Measurements from ENCODE around the gene CTAGE9. TPM values are rescaled to one million over a fixed set of nuclear protein-coding genes. Genes with fewer than 3 reads are reported as not detected.

CTAGE9 gene
- total RNA-seq, 4 donors from 2014 or later = not detected

DNA sequence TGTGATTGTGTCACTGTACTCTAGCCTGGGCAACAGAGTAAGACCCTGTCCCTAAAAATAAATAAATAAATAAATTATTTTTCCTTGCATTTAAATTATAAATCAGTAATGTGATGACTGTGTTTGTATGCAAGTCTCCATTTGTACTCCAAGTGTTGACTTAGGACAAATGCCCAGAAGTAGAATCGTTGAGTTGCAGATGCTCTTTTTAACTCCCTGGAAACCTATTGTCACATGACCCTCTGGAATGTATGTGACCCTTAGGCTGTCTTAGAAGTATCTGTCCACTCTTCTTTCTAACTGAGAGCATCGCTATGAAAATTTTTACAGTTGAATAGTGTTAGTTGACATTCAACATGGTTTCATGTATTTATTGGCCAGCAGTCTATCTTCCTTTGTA, 28.4 kb downstream of the CTAGE9 start:
- TF ChIP-seq, protein P1, sequence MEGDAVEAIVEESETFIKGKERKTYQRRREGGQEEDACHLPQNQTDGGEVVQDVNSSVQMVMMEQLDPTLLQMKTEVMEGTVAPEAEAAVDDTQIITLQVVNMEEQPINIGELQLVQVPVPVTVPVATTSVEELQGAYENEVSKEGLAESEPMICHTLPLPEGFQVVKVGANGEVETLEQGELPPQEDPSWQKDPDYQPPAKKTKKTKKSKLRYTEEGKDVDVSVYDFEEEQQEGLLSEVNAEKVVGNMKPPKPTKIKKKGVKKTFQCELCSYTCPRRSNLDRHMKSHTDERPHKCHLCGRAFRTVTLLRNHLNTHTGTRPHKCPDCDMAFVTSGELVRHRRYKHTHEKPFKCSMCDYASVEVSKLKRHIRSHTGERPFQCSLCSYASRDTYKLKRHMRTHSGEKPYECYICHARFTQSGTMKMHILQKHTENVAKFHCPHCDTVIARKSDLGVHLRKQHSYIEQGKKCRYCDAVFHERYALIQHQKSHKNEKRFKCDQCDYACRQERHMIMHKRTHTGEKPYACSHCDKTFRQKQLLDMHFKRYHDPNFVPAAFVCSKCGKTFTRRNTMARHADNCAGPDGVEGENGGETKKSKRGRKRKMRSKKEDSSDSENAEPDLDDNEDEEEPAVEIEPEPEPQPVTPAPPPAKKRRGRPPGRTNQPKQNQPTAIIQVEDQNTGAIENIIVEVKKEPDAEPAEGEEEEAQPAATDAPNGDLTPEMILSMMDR (IDR thresholded peaks at IDR 0.05; ENCODE audit: low read depth) = no peak

DNA sequence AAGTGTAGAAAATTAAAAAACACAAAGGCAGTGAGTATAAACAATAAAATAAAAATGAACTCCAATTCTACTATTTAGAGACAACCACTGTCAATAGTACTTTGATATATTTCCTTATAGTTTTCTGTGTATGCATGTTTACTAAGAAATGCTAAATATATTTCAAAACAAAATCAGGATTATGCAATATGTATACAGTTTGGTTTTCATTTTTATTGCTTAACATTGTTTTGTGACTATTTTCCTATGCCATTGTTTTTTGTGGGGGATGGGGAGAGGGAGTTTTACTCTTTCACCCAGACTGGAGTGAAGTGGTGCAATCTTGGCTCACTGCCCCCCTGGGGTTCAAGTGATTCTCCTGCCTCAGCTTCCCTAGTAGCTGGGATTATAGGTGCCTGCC, 29.2 kb downstream of the CTAGE9 start:
- TF ChIP-seq, protein P1 (IDR thresholded peaks at IDR 0.05; ENCODE audit: low read depth) = no peak

DNA sequence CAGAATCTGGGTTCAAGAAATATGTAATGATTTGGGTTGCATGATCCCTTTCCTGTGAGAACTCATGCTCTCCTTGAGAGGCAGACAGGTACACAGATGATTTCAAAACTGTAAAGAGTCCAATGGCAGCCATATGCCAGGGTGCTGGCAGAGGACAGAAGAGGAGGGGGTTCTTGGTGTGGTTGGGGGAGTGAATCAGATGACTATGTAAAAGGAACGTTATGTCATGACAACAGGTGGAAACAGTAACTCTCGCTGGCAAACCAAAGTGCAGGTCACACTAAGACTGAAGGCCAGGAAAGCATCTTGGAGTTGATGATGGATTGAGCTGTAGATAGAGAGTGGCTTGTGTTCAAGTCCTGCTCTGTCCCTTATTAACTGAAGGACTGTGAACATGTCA, 29.9 kb downstream of the CTAGE9 start:
- TF ChIP-seq, protein P1 (IDR thresholded peaks at IDR 0.05; ENCODE audit: low read depth) = no peak

DNA sequence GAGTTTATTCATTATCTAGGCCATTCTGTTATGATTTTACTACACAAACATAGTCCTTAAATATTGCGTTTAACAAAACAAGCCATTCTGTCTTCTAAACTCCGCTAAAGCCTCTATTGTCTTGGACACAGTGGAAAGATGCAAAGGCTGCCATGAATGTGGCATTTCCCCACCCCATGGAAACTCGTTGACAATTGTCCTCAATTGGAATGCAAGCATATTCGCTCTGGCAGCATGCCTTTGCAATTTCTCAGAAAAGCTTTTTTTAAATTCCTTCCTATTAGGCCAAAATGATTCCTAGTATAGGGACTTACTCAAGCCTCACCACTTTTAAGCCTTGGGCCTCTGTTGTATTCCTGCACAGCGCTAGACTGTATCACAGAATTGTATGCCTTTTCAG, 32.4 kb downstream of the CTAGE9 start:
- TF ChIP-seq, protein P1 (IDR thresholded peaks at IDR 0.05; ENCODE audit: low read depth) = no peak

DNA sequence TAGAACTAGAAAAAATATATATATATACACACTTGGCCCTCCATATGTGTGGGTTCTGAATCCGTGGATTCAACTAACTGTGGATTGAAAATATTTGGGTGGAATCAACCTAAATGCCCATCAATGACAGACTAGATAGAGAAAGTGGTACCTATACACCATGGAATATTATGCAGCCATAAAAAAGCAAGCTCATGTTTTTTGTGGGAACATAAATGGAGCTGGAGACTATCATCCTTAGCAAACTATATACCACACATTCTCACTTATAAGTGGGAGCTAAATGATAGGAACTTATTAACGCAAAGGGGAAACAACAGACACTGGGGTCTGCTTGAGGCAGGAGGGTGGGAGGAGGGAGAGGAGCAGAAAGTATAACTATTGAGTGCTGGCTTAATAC, 37.6 kb downstream of the CTAGE9 start:
- TF ChIP-seq, protein P1 (IDR thresholded peaks at IDR 0.05; ENCODE audit: low read depth) = no peak

DNA sequence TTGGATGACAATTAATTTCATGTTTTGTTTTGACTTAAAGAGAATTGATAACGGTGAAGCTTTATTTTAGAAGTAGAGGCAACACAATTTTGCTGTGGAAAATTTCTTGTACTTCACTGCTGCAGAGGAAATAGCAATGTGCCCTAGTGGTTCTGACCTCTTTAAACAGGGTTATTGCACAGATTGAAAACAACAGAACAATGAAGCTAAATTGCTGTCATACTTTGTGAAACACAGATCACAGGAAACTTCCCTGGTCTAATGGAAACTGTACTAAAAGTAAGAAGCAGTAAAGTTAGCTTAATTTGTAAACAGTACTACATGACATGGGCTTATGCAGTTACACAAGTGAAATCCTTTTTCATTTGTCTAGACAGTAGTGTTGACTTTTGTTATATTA, 40.9 kb downstream of the CTAGE9 start:
- TF ChIP-seq, protein P1 (IDR thresholded peaks at IDR 0.05; ENCODE audit: low read depth) = no peak

DNA sequence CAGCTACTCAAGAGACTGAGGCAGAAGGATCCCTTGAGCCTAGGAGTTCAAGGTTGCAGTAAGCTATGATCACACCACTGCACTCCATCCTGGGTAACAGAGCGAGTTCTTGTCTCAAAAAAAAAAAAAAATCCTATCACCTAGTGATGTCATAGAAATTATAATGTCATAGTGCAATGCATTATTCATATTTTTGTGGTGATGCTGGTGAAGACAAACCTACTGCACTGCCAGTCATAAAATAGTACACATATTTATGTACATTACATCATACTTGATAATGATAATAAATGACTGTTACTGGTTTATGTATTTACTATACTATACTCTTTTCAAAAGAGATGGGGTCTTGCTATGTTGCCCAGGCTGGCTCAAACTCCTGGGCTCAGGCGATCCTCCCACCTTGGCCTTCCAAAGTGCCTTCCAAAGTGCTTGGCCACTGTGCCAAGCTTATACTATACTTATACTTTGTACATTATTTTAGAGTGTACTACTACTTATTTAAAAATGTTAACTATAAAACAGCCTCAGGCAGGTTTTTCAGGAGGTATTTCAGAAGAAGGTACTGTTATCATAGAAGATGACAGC, 47.1 kb downstream of the CTAGE9 start:
- TF ChIP-seq, protein P1 (IDR thresholded peaks at IDR 0.05; ENCODE audit: low read depth) = no peak

Measured in subcutaneous adipose tissue (tissue), 4 donors.